Loucy (cell line): Measurements from ENCODE around the gene TACC2.

ENCODE experiments used
- H2AFZ ChIP-seq: fragments of 200-600 bp; sonication (generic); 2 replicates; pipeline ENCODE4 v1.6.0; 2016; ENCODE audit warnings: antibody characterized with exemption, mild to moderate bottlenecking, low read length, moderate library complexity
- H3F3A ChIP-seq: fragments of 200-600 bp; 2 replicates; pipeline ENCODE4 v1.6.0; 2016; ENCODE audit warnings: antibody characterized with exemption, low read depth, mild to moderate bottlenecking
- H3K27me3 ChIP-seq: fragments of 200-600 bp; sonication (generic); 2 replicates; pipeline ENCODE4 v1.6.1; 2014; ENCODE audit warnings: low read length, mild to moderate bottlenecking; ENCODE audit not compliant: insufficient read depth, poor library complexity, severe bottlenecking
- H3K36me3 ChIP-seq: fragments of 200-600 bp; sonication (generic); 2 replicates; pipeline ENCODE4 v1.6.1; 2016; ENCODE audit warnings: low read length; ENCODE audit not compliant: insufficient read depth
- H3K4me1 ChIP-seq: fragments of 200-600 bp; sonication (generic); 2 replicates; pipeline ENCODE4 v1.5.1; 2014; ENCODE audit warnings: low read length, mild to moderate bottlenecking; ENCODE audit not compliant: insufficient read depth, poor library complexity, severe bottlenecking
- H3K4me2 ChIP-seq: fragments of 200-600 bp; sonication (generic); 2 replicates; pipeline ENCODE4 v1.6.0; 2014; ENCODE audit warnings: antibody characterized with exemption, low read length, low read depth, mild to moderate bottlenecking; ENCODE audit not compliant: poor library complexity, severe bottlenecking
- H3K4me3 ChIP-seq: fragments of 200-600 bp; sonication (generic); 2 replicates; pipeline ENCODE4 v1.5.1; 2014; ENCODE audit warnings: low read length, mild to moderate bottlenecking, mixed read lengths; ENCODE audit not compliant: poor library complexity, severe bottlenecking
- H3K79me2 ChIP-seq: fragments of 200-600 bp; sonication (generic); 2 replicates; pipeline ENCODE4 v1.6.1; 2014; ENCODE audit warnings: low read length; ENCODE audit not compliant: insufficient read depth
- H3K9ac ChIP-seq: fragments of 200-600 bp; sonication (generic); 2 replicates; pipeline ENCODE4 v1.6.0; 2014; ENCODE audit warnings: mild to moderate bottlenecking, low read depth, low read length, moderate library complexity; ENCODE audit not compliant: poor library complexity, severe bottlenecking
- H3K9me2 ChIP-seq: fragments of 200-600 bp; sonication (generic); replicated peaks from 2 replicates; pipeline ENCODE4 v1.6.1; 2016; ENCODE audit warnings: low read depth, low read length, mixed read lengths
- H3K9me3 ChIP-seq: fragments of 200-600 bp; sonication (generic); 2 replicates; pipeline ENCODE4 v1.6.1; 2014; ENCODE audit warnings: mild to moderate bottlenecking, antibody characterized with exemption, low read length, low read depth; ENCODE audit not compliant: insufficient read depth
- H4K20me1 ChIP-seq: fragments of 200-600 bp; sonication (generic); 2 replicates; pipeline ENCODE4 v1.6.0; 2014; ENCODE audit warnings: antibody characterized with exemption, low read length, mild to moderate bottlenecking; ENCODE audit not compliant: insufficient read depth, poor library complexity, severe bottlenecking
- EZH2phosphoT487 ChIP-seq: fragments of 200-600 bp; IDR thresholded peaks from 2 replicates; pipeline ENCODE4 v1.6.1; 2018; ENCODE audit warnings: antibody characterized with exemption, mild to moderate bottlenecking, moderate library complexity, borderline replicate concordance
- TF ChIP-seq, protein P1 (sequence below): fragments of 200-600 bp; sonication (generic); conservative IDR thresholded peaks from 2 replicates; pipeline ENCODE4 v1.5.1; 2014; ENCODE audit warnings: mild to moderate bottlenecking, antibody characterized with exemption, low read length

TACC2 gene

GRCh38 chr10:122170802-122171201, 181.8 kb downstream of the TACC2 start:
- no peak overlapping the region for H3K4me2 ChIP-seq
- no peaks in the 10 kb centered on the region for H3K4me1 ChIP-seq
- H3K79me2 ChIP-seq = no peaks in the 10 kb centered on the region
- peaks cover 2% of the 10 kb centered on the region; the same call in 1 of the 2 replicates for H3K9me3 ChIP-seq
- no peaks in the 10 kb centered on the region for H4K20me1 ChIP-seq
- no peaks in the 10 kb centered on the region for H3K27me3 ChIP-seq
- H3K9me2 ChIP-seq = no peaks in the 10 kb centered on the region
- H3K4me3 ChIP-seq = no peak overlapping the region
- no peak overlapping the region for H3K9ac ChIP-seq
- no peaks in the 10 kb centered on the region for H3K36me3 ChIP-seq
- no peak overlapping the region for H2AFZ ChIP-seq
- TF ChIP-seq EZH2phosphoT487 = no peak
- TF ChIP-seq, protein P1, sequence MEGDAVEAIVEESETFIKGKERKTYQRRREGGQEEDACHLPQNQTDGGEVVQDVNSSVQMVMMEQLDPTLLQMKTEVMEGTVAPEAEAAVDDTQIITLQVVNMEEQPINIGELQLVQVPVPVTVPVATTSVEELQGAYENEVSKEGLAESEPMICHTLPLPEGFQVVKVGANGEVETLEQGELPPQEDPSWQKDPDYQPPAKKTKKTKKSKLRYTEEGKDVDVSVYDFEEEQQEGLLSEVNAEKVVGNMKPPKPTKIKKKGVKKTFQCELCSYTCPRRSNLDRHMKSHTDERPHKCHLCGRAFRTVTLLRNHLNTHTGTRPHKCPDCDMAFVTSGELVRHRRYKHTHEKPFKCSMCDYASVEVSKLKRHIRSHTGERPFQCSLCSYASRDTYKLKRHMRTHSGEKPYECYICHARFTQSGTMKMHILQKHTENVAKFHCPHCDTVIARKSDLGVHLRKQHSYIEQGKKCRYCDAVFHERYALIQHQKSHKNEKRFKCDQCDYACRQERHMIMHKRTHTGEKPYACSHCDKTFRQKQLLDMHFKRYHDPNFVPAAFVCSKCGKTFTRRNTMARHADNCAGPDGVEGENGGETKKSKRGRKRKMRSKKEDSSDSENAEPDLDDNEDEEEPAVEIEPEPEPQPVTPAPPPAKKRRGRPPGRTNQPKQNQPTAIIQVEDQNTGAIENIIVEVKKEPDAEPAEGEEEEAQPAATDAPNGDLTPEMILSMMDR = no peak
- no peaks in the 10 kb centered on the region for H3F3A ChIP-seq

DNA sequence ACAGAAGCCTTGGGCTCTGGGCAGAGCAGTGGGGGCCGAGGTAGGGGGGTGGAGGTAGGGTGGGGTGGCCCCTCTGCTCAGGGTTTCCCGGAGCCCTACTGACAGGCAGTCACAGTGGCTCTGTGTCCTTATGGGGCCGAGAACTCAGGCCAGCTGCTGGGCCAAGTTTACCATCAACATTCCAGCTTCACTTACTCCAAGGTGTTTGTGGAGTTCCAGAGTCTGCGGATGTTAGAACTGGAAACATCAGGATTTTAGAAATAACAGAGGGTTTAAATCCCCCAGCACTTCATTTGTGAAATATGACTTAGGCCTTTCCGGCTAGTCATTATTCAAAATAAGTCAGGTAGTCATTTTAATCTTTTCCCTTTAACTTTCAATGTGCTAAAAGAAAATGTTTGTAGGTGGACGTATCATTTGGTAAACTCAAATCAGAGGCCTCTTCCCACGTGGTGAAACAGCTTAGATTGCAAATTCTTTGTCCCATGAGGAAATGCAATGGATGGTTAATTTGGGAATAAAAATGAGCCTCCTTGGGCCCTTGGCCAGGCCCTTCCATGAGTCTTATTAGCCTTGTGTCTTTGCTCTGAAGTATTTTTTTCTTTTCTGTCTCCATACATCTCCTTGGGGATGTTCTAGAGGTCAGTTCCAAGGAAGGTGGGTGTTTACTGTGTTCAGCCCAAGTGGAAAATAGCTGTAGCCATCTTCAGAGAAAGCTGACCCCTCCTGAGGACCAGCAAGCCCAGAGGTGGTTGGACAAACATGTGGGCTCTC, 182.5 kb downstream of the TACC2 start:
- H3K9ac ChIP-seq = no peak overlapping the region
- peaks cover 2% of the 10 kb centered on the region; the same call in 1 of the 2 replicates for H3K9me3 ChIP-seq

DNA sequence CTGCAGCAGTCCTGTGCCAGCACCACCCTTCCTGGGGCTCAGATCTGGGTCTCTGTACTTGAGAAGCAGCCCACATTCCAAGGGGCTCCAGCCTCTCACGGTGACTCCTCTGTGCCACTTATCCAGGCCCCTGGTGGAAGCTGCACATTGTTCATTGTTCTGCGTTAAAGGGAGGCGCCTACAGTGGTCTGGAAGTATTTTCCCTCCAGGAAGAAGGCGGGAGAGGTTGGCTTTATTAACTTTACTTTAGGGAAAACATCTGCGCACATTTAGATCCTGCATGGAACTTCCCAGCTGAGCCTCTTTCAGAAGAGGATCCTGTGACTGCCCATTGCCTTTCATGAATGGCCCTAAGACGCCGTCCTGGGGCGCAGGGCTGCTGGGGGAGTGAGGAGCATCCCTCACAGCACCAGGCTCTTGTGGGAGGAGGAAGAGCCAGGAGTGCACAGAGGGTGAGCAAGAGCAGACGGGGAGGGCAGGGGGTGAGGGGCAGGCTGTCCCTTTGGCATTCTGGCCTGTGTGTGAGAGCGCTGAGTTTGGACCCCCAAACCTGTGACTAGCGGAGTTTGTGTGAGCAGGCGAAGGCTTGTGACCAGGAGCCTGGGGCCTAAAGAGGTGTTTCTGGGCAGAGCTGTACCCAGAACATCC, 183.5 kb downstream of the TACC2 start:
- H3K9me2 ChIP-seq = no peaks in the 10 kb centered on the region
- TF ChIP-seq, protein P1 = no peak
- TF ChIP-seq EZH2phosphoT487 = no peak
- peaks cover 2% of the 10 kb centered on the region; the same call in 1 of the 2 replicates for H3K9me3 ChIP-seq
- H3K36me3 ChIP-seq = no peaks in the 10 kb centered on the region
- H3K27me3 ChIP-seq = no peaks in the 10 kb centered on the region
- H3K9ac ChIP-seq = no peak overlapping the region
- H3F3A ChIP-seq = no peaks in the 10 kb centered on the region
- no peak overlapping the region for H3K4me2 ChIP-seq
- no peaks in the 10 kb centered on the region for H3K79me2 ChIP-seq
- H3K4me3 ChIP-seq = no peak overlapping the region
- H3K4me1 ChIP-seq = no peaks in the 10 kb centered on the region
- H2AFZ ChIP-seq = no peak overlapping the region
- H4K20me1 ChIP-seq = no peaks in the 10 kb centered on the region

More for the DNA sequence above, 182.5 kb downstream of the TACC2 start:
- Histone ChIP-seq H3K9me2 (no peaks in the 10 kb centered on the region), H3F3A (no peaks in the 10 kb centered on the region), H3K79me2 (no peaks in the 10 kb centered on the region), H3K36me3 (no peaks in the 10 kb centered on the region), H4K20me1 (no peaks in the 10 kb centered on the region), H2AFZ (no peak overlapping the region), H3K4me1 (no peaks in the 10 kb centered on the region), H3K27me3 (no peaks in the 10 kb centered on the region), H3K4me3 (no peak overlapping the region), H3K4me2 (no peak overlapping the region)
- TF ChIP-seq EZH2phosphoT487 = no peak
- TF ChIP-seq, protein P1 = no peak
